Suprapubic skin (tissue), 4 donors: ENCODE data around the gene AHSA1. TPM values are rescaled to one million over a fixed set of nuclear protein-coding genes. Genes with fewer than 3 reads are reported as not detected.
"Not testable (repeated sequence)": the region's sequence is repeated elsewhere in the genome, so short reads cannot be mapped to it uniquely, and the experiment has no call there.

Experiments
- DNase-seq, 2 donors: peaks; one replicate each; pipeline ENCODE4 v3.0.0-alpha.2; 2019; ENCODE audit warnings: low spot score in 2 of 2
- H3K27ac ChIP-seq: fragments of 200-600 bp; sonication (generic); one replicate; pipeline ENCODE4 v1.5.1; 2019
- H3K27me3 ChIP-seq: fragments of 200-600 bp; sonication (generic); one replicate; pipeline ENCODE4 v1.5.1; 2019
- H3K36me3 ChIP-seq: fragments of 200-600 bp; sonication (generic); one replicate; pipeline ENCODE4 v1.5.1; 2019
- H3K4me1 ChIP-seq: fragments of 200-600 bp; sonication (generic); one replicate; pipeline ENCODE4 v1.5.1; 2019
- H3K4me3 ChIP-seq: fragments of 200-600 bp; sonication (generic); one replicate; pipeline ENCODE4 v1.5.1; 2019; ENCODE audit warnings: mild to moderate bottlenecking
- H3K9me3 ChIP-seq: fragments of 200-600 bp; sonication (generic); one replicate; pipeline ENCODE4 v1.5.1; 2019
- EP300 ChIP-seq: sonication (generic); formaldehyde crosslinking; IDR thresholded peaks from one replicate; pipeline ENCODE4 v1.6.1; 2017; ENCODE audit warnings: antibody characterized with exemption
- POLR2A ChIP-seq, 2 donors: fragments of 450-650 bp; IDR thresholded peaks; one replicate each; pipeline ENCODE4 v1.6.1; 2017; ENCODE audit warnings: antibody characterized with exemption in 2 of 2, mild to moderate bottlenecking in 2 of 2, moderate library complexity in 2 of 2
- POLR2AphosphoS5 ChIP-seq, 3 donors: sonication (generic); formaldehyde crosslinking; IDR thresholded peaks; one replicate each; pipeline ENCODE4 v1.6.1; 2017; ENCODE audit warnings: antibody characterized with exemption in 3 of 3
- WGBS: methylation state at CpG from one replicate; pipeline ENCODE4 v1.1.5; 2018; 5-methylcytosine and 5-hydroxymethylcytosine counted together
- total RNA-seq, 4 donors: library from RNA; depleted of rRNA; stranded (reverse); fragments of >200 nt; gene quantifications; one replicate each; pipeline ENCODE4 v1.1.0, GENCODE V29; 2016
- TF ChIP-seq, protein P1 (sequence below), 2 donors: fragments of 200-600 bp in 1 of 2; fragments of 450-650 bp in 1 of 2; sonication (generic) in 1 of 2; IDR thresholded peaks; one replicate each; pipeline ENCODE4 v1.5.1; 2016 to 2019; ENCODE audit warnings: antibody characterized with exemption in 2 of 2, mild to moderate bottlenecking in 1 of 2, moderate library complexity in 1 of 2

The AHSA1 gene
- 100 to 1,000 TPM in 1 of 4 donors, 10 to 100 TPM in 3; 62.8 to 124 (median 97.0) TPM for total RNA-seq

DNA sequence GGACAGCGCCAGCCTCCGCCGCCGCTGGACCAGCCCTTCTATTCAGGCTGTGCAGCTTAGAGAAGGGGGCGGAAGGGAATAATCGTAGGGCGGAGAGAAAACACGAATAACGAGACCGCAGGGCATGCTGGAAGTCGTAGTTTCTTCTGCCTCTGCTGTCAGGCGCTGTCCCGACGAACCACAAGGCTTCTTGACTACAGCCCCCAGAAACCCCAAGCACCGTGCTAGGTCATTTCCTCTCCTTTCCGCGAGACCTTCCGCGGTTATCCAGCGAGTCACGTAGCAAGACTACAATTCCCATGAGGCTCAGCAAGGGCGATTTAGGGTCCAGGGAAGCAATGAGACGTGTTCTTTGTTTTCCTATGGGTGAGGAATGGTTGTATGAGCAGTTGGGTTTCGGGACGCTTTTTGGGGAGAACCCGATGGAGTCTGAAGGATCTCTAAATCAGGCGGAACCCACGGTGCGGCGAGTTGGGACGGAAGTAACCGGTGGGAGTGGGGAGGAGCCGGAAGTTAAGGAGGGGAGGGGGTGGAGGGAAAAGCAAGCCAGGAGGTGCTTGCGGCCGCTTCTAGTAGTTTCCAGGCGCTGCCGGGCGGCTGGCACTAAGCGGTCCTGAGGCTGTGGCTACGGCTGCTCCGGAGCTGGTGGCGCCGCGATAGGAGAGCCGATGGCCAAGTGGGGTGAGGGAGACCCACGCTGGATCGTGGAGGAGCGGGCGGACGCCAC, at the start of gene AHSA1, which contains the start of gene VIPAS39:
TSS of gene AHSA1 (plus strand) at position 572 of the 727 bp plus-strand sequence. CDS start at position 669, 97 bp downstream.
TSS of gene VIPAS39 (minus strand) at position 80 of the 727 bp plus-strand sequence. CDS start 3,499 bp downstream, outside the sequence.
- Histone ChIP-seq H3K27me3 (no peaks in the 10 kb centered on the region), H3K4me3 (peak within 1 kb of the TSS; percentile 99), H3K4me1 (peaks cover 31% of the 10 kb centered on the region), H3K27ac (peak within 1 kb of the TSS; percentile 90), H3K36me3 (peaks cover 34% of the 10 kb centered on the region), H3K9me3 (no peaks in the 10 kb centered on the region)
- peak in 2 of 3 donors; percentile 19 to 49 for TF ChIP-seq POLR2AphosphoS5 (IDR thresholded peaks at IDR 0.05)
- TF ChIP-seq POLR2A (IDR thresholded peaks at IDR 0.05), result peak in 1 of 2 donors; percentile 50
- TF ChIP-seq, protein P1, sequence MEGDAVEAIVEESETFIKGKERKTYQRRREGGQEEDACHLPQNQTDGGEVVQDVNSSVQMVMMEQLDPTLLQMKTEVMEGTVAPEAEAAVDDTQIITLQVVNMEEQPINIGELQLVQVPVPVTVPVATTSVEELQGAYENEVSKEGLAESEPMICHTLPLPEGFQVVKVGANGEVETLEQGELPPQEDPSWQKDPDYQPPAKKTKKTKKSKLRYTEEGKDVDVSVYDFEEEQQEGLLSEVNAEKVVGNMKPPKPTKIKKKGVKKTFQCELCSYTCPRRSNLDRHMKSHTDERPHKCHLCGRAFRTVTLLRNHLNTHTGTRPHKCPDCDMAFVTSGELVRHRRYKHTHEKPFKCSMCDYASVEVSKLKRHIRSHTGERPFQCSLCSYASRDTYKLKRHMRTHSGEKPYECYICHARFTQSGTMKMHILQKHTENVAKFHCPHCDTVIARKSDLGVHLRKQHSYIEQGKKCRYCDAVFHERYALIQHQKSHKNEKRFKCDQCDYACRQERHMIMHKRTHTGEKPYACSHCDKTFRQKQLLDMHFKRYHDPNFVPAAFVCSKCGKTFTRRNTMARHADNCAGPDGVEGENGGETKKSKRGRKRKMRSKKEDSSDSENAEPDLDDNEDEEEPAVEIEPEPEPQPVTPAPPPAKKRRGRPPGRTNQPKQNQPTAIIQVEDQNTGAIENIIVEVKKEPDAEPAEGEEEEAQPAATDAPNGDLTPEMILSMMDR (IDR thresholded peaks at IDR 0.05), result no peak
- under 1% methylated on average over 49 of the region's 50 CpGs for WGBS
- peak; percentile 95 to 97 for DNase-seq

DNA sequence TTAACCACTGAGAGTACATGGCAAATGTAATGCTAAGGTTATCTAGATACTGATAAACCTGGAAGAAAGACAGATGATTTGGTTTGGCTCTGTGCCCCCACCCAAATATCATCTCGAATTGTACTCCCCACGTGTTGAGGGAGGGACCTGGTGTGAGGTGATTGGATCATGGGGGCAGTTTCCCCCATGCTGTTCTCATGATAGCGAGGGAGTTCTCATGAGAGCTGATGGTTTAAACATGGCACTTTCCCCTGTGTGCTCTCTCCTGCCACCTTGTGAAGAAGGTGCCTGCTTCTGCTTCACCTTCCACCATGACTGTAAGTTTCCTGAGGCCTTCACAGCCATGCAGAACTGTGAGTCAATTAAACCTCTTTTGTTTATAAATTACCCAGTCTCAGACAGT, 48.8 kb upstream of the AHSA1 start:
- Histone ChIP-seq H3K36me3 (no peaks in the 10 kb centered on the region), H3K9me3 (no peaks in the 10 kb centered on the region), H3K4me1 (no peaks in the 10 kb centered on the region), H3K4me3 (no peak overlapping the region), H3K27me3 (no peaks in the 10 kb centered on the region), H3K27ac (no peak overlapping the region)
- no peak for DNase-seq
- 64% methylated on average over 3 of the region's 3 CpGs for WGBS
- no peak for TF ChIP-seq POLR2A (IDR thresholded peaks at IDR 0.05)
- no peak for TF ChIP-seq POLR2AphosphoS5 (IDR thresholded peaks at IDR 0.05)
- TF ChIP-seq EP300, result no peak
- TF ChIP-seq, protein P1 (IDR thresholded peaks at IDR 0.05), result no peak

DNA sequence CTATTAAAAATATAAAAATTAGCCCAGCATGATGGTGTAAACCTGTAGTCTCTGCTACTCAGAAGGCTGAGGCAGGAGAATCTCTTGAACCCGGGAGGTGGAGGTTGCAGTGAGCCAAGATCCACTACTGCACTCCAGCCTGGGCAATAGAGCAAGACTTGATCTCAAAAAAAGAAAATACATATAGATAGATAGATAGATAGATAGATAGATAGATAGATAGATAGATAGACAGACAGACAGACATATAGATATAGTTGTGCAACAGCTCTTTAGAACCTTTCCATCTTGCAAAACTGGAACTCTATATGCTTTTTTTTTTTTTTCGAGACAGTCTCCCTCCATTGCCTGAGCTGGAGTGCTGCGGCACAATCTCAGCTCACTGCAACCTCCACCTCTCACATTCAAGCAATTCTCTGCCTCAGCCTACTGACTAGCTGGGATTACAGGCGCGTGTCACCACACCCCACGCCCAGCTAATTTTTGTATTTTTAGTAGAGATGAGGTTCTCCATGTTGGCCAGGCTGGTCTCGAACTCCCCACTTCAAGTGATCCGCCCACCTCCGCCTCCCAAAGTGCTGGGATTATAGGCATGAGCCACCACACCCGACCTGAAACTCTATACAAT, 42.4 kb upstream of the AHSA1 start:
- not testable (repeated sequence) for H3K4me3 ChIP-seq, H3K36me3 ChIP-seq, H3K27me3 ChIP-seq, H3K27ac ChIP-seq, DNase-seq, H3K9me3 ChIP-seq, H3K4me1 ChIP-seq
- 94% methylated on average over 10 of the region's 10 CpGs for WGBS

DNA sequence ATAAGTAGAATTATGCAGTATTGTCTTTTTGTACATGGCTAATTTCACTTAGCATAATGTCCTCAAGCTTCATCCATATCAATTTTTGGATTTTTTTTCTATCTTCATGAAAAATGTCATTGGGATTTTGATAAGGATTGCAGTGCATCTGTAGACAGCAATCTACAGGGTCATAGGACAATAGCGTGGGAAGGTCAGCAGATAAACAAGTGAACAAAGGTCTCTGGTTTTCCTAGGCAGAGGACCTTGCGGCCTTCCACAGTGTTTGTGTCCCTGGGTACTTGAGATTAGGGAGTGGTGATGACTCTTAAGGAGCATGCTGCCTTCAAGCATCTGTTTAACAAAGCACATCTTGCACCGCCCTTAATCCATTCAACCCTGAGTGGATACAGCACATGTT, 41.8 kb upstream of the AHSA1 start:
- H3K9me3 ChIP-seq, H3K36me3 ChIP-seq, H3K27me3 ChIP-seq, H3K4me1 ChIP-seq, DNase-seq, H3K27ac ChIP-seq, H3K4me3 ChIP-seq: not testable (repeated sequence)
- 92% methylated on average over 2 of the region's 3 CpGs for WGBS

DNA sequence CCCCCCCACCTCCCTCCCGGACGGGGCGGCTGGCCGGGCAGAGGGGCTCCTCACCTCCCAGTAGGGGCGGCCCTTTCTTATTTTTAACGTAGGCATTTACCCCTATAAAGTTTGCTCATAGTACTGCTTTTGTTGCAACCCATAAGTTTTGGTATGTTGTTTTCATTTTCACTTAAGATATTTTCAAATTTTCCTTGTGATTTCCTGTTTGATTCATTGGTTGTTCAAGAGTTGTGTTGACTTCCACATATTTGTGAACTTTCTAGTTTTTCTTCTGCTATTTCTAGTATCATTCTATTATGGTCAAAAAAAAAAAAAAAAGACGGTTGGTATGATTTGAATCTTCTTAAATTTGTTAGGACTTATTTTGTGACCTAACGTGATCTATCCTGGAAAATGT, 41.1 kb upstream of the AHSA1 start:
- Histone ChIP-seq H3K4me3 (no peak overlapping the region), H3K4me1 (no peaks in the 10 kb centered on the region), H3K36me3 (peaks cover 2% of the 10 kb centered on the region), H3K9me3 (peaks cover 5% of the 10 kb centered on the region), H3K27me3 (no peaks in the 10 kb centered on the region), H3K27ac (no peak overlapping the region)
- TF ChIP-seq EP300 (no peak), POLR2A (IDR thresholded peaks at IDR 0.05) (no peak), POLR2AphosphoS5 (IDR thresholded peaks at IDR 0.05) (no peak)
- TF ChIP-seq, protein P1 (IDR thresholded peaks at IDR 0.05), result no peak
- WGBS, result 91% methylated on average over 8 of the region's 8 CpGs
- no peak for DNase-seq

DNA sequence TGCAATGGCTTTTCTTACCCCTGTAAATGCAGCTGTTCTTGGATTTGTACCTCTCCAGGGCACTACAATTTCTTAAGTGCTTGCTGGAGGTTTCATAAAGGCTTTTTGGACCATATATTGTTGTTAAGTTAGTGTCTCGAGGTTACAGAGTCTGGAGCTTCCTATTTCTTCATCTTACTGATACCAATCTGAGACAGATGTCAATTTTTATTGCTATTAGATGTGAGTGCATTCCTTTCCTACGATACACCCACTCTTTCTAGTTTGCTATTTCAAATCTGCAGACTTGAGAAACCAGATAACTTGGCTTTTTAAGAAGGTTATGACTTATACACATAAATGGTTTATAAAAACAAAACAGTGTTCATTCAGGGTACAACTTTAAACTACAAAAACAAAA, 36.7 kb upstream of the AHSA1 start:
- 39% methylated on average over 2 of the region's 2 CpGs for WGBS
- TF ChIP-seq POLR2AphosphoS5 (IDR thresholded peaks at IDR 0.05) (no peak), POLR2A (IDR thresholded peaks at IDR 0.05) (no peak), EP300 (no peak)
- TF ChIP-seq, protein P1 (IDR thresholded peaks at IDR 0.05), result no peak
- Histone ChIP-seq H3K4me3 (no peak overlapping the region), H3K27me3 (no peaks in the 10 kb centered on the region), H3K27ac (no peak overlapping the region), H3K4me1 (no peaks in the 10 kb centered on the region), H3K9me3 (peaks cover 5% of the 10 kb centered on the region), H3K36me3 (peaks cover 45% of the 10 kb centered on the region)
- no peak for DNase-seq
